ENCODE data around the gene GRK2.

The GRK2 gene

GRCh38 chr11:67282155-67282875, 16.0 kb downstream of the GRK2 start:
- DNase-seq (ENCODE audit: low read depth, low spot score), result no peak

- DNase-seq (ENCODE audit: low read depth, low spot score), result no peak
Measured at GRCh38 chr11:67282876-67283371, 16.7 kb downstream of the GRK2 start.

GRCh38 chr11:67283481-67283963, 17.2 kb downstream of the GRK2 start:
- no peak for DNase-seq (ENCODE audit: low read depth, low spot score)

GRCh38 chr11:67284811-67285540, 18.7 kb downstream of the GRK2 start:
- DNase-seq (ENCODE audit: low read depth, low spot score), result no peak

GRCh38 chr11:67285541-67286498, 19.5 kb downstream of the GRK2 start:
- no peak for DNase-seq (ENCODE audit: low read depth, low spot score)

GRCh38 chr11:67286621-67287333, 20.5 kb downstream of the GRK2 start:
- DNase-seq (ENCODE audit: low read depth, low spot score), result no peak

GRCh38 chr11:67287355-67288197, 21.3 kb downstream of the GRK2 start:
- DNase-seq (ENCODE audit: low read depth, low spot score), result no peak

- DNase-seq (ENCODE audit: low read depth, low spot score), result no peak
Measured at GRCh38 chr11:67288198-67288451, 21.9 kb downstream of the GRK2 start.

GRCh38 chr11:67288452-67289225, 22.4 kb downstream of the GRK2 start:
- DNase-seq (ENCODE audit: low read depth, low spot score), result peak; percentile 58

GRCh38 chr11:67289226-67289650, 23.0 kb downstream of the GRK2 start, which contains the start of gene ANKRD13D:
Gene ANKRD13D (plus strand): TSS chr11:67289303. CDS start chr11:67289461, 158 bp downstream.
- no peak for DNase-seq (ENCODE audit: low read depth, low spot score)

GRCh38 chr11:67289651-67290479, 23.6 kb downstream of the GRK2 start:
- no peak for DNase-seq (ENCODE audit: low read depth, low spot score)

- no peak for DNase-seq (ENCODE audit: low read depth, low spot score)
Measured at GRCh38 chr11:67290801-67291200, 24.5 kb downstream of the GRK2 start.

- no peak for DNase-seq (ENCODE audit: low read depth, low spot score)
Measured at GRCh38 chr11:67291481-67292381, 25.5 kb downstream of the GRK2 start.

GRCh38 chr11:67292671-67293070, 26.4 kb downstream of the GRK2 start:
- DNase-seq (ENCODE audit: low read depth, low spot score), result no peak

- DNase-seq (ENCODE audit: low read depth, low spot score), result no peak
Measured at GRCh38 chr11:67293090-67293489, 26.8 kb downstream of the GRK2 start.

- no peak for DNase-seq (ENCODE audit: low read depth, low spot score)
Measured at GRCh38 chr11:67295846-67296245, 29.6 kb downstream of the GRK2 start.

GRCh38 chr11:67298786-67299185, 32.5 kb downstream of the GRK2 start:
- DNase-seq (ENCODE audit: low read depth, low spot score), result no peak
